HepG2 (cell line): ENCODE results near the gene ZBTB45. TPM values are rescaled to one million over a fixed set of nuclear protein-coding genes. Genes with fewer than 3 reads are reported as not detected.

ENCODE experiments used
- ATF5 ChIP-seq: sonication (generic); formaldehyde crosslinking; IDR thresholded peaks from 2 replicates; pipeline ENCODE4 v1.4.0; 2020; ENCODE audit warnings: mild to moderate bottlenecking, low read depth, missing genetic modification reagents
- CC2D1A ChIP-seq: sonication (generic); formaldehyde crosslinking; IDR thresholded peaks from 2 replicates; pipeline ENCODE4 v1.8.1; 2023; ENCODE audit warnings: mild to moderate bottlenecking, missing genetic modification reagents
- ELF3 ChIP-seq: IDR thresholded peaks from 2 replicates; pipeline ENCODE4 v1.6.1; 2016; ENCODE audit warnings: missing genetic modification reagents, missing compliant biosample characterization
- RELA ChIP-seq: sonication (generic); formaldehyde crosslinking; IDR thresholded peaks from 2 replicates; pipeline ENCODE4 v1.4.0; 2020; ENCODE audit warnings: missing genetic modification reagents
- RXRB ChIP-seq: IDR thresholded peaks from 2 replicates; pipeline ENCODE4 v1.6.1; 2016; ENCODE audit warnings: borderline replicate concordance, missing genetic modification reagents, missing compliant biosample characterization
- SOX13 ChIP-seq, 3 experiments: fragments of 450-650 bp in 1 of 3; sonication (generic) in 1 of 3; formaldehyde crosslinking in 1 of 3; IDR thresholded peaks in 2 of 3; conservative IDR thresholded peaks in 1 of 3; 2 replicates each; pipeline versions ENCODE4 v1.5.0 to v1.6.1; 2016 to 2020; ENCODE audit warnings: antibody characterized with exemption in 1 of 3, mild to moderate bottlenecking in 1 of 3, missing compliant biosample characterization in 1 of 3, missing genetic modification reagents in 1 of 3, moderate library complexity in 1 of 3
- SRSF1 ChIP-seq: fragments of 200-400 bp; formaldehyde crosslinking; optimal IDR thresholded peaks from 2 replicates; pipeline ENCODE3; 2017; ENCODE audit warnings: mild to moderate bottlenecking, low read depth, low read length, moderate library complexity
- TFDP2 ChIP-seq: sonication (generic); formaldehyde crosslinking; IDR thresholded peaks from 2 replicates; pipeline ENCODE4 v1.4.0; 2020; ENCODE audit warnings: missing genetic modification reagents
- TGIF2 ChIP-seq: IDR thresholded peaks from 2 replicates; pipeline ENCODE4 v1.6.1; 2016; ENCODE audit warnings: control low read depth, missing compliant biosample characterization
- ZNF7 ChIP-seq: IDR thresholded peaks from 2 replicates; pipeline ENCODE4 v1.6.1; 2016; ENCODE audit warnings: missing biosample characterization, missing genetic modification reagents
- polyA plus RNA-seq, 8 experiments: library from polyadenylated mRNA; depleted of rRNA in 3 of 8; stranded (reverse) in 7 of 8; unstranded in 1 of 8; fragments of >200 nt; fragmentation: Illumina TruSeq in 4 of 8; extraction: Trizol in 4 of 8; gene quantifications; 2 replicates each; pipeline versions ENCODE4 v1.2.1 to v1.2.3, GENCODE V29; 2011 to 2016; ENCODE audit warnings: low read depth in 4 of 8, missing spikeins in 1 of 8, mixed read lengths in 1 of 8; ENCODE audit not compliant: insufficient read depth in 1 of 8
- total RNA-seq, 5 experiments: library from RNA; depleted of rRNA; stranded (reverse); fragments of >200 nt; fragmentation: Illumina TruSeq; extraction: Trizol; gene quantifications; 2 replicates each; pipeline ENCODE4 v1.2.3, GENCODE V29; 2016; ENCODE audit warnings: low read depth in 1 of 5
- TF ChIP-seq, protein P1 (sequence below): sonication (generic); formaldehyde crosslinking; IDR thresholded peaks from 2 replicates; pipeline ENCODE4 v1.9.0; 2021; ENCODE audit warnings: missing genetic modification reagents, borderline replicate concordance
- TF ChIP-seq, protein P2 (sequence below): sonication (generic); formaldehyde crosslinking; IDR thresholded peaks from 2 replicates; pipeline ENCODE4 v1.4.0; 2020; ENCODE audit warnings: low read depth, missing genetic modification reagents
- TF ChIP-seq, protein P3 (sequence below): sonication (generic); formaldehyde crosslinking; IDR thresholded peaks from 2 replicates; pipeline ENCODE4 v1.8.0; 2022; ENCODE audit warnings: missing genetic modification reagents, low read depth, mild to moderate bottlenecking, borderline replicate concordance
- TF ChIP-seq, protein P4 (sequence below): sonication (generic); formaldehyde crosslinking; IDR thresholded peaks from 2 replicates; pipeline ENCODE4 v1.8.1; 2023; ENCODE audit warnings: mild to moderate bottlenecking, inconsistent platforms, moderate library complexity, missing genetic modification reagents, borderline replicate concordance

ZBTB45 gene
- total and polyA plus RNA-seq, 2 of the 13 experiments (the other 11 are each of a cell fraction or from before 2014, with no cell fraction given) = 3.0 to 3.7 TPM

DNA sequence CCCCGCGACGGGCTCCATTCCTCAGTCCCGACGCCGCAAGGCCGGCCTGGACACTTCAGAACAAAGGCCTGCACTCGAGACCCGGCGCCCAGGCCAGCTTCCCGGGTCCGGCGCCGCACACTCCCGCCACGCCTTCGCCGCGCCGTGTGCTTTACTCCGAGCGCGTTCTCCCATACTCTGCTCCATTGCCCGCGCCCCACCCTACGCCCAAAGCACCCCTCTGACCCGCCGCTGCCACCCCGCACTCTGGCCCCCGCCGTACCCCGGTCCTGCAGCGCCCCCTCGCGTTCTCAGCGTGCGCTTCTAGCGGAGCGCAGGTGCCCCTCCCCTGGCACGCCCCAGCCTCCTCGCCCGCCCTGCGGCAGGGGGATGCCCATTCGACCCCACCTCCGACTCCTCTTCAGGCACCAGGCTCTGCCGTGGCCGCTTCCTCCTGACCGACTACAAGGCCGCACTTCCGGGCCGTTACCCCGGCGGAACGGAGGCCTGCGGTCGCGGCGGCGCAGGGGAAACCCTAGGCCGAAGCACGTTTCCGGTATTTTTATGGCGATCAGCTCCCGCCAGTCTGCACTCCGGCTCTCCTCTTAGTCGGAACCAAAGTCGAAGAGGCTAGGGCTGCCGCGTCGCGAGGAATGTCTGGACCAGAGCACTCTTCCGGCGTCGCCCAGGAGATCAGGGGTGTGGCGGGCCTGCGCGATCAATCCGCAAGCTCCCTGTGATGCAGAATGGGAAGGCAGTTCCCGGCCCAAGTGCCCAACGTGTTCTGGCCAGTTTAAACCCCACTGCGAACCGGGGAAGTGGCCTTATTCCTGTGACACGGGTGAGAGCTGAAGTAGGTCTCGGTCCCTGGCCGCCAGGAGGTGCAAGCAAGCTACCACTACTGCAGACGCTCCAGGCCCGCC, at the start of gene ZBTB45 (continued):
- TF ChIP-seq, protein P1, sequence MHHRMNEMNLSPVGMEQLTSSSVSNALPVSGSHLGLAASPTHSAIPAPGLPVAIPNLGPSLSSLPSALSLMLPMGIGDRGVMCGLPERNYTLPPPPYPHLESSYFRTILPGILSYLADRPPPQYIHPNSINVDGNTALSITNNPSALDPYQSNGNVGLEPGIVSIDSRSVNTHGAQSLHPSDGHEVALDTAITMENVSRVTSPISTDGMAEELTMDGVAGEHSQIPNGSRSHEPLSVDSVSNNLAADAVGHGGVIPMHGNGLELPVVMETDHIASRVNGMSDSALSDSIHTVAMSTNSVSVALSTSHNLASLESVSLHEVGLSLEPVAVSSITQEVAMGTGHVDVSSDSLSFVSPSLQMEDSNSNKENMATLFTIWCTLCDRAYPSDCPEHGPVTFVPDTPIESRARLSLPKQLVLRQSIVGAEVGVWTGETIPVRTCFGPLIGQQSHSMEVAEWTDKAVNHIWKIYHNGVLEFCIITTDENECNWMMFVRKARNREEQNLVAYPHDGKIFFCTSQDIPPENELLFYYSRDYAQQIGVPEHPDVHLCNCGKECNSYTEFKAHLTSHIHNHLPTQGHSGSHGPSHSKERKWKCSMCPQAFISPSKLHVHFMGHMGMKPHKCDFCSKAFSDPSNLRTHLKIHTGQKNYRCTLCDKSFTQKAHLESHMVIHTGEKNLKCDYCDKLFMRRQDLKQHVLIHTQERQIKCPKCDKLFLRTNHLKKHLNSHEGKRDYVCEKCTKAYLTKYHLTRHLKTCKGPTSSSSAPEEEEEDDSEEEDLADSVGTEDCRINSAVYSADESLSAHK (CRISPR knock-in tag) = no peak
- TF ChIP-seq, protein P2, sequence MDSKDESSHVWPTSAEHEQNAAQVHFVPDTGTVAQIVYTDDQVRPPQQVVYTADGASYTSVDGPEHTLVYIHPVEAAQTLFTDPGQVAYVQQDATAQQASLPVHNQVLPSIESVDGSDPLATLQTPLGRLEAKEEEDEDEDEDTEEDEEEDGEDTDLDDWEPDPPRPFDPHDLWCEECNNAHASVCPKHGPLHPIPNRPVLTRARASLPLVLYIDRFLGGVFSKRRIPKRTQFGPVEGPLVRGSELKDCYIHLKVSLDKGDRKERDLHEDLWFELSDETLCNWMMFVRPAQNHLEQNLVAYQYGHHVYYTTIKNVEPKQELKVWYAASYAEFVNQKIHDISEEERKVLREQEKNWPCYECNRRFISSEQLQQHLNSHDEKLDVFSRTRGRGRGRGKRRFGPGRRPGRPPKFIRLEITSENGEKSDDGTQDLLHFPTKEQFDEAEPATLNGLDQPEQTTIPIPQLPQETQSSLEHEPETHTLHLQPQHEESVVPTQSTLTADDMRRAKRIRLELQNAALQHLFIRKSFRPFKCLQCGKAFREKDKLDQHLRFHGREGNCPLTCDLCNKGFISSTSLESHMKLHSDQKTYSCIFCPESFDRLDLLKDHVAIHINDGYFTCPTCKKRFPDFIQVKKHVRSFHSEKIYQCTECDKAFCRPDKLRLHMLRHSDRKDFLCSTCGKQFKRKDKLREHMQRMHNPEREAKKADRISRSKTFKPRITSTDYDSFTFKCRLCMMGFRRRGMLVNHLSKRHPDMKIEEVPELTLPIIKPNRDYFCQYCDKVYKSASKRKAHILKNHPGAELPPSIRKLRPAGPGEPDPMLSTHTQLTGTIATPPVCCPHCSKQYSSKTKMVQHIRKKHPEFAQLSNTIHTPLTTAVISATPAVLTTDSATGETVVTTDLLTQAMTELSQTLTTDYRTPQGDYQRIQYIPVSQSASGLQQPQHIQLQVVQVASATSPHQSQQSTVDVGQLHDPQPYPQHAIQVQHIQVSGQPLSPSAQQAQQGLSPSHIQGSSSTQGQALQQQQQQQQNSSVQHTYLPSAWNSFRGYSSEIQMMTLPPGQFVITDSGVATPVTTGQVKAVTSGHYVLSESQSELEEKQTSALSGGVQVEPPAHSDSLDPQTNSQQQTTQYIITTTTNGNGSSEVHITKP (CRISPR knock-in tag) = peak; percentile 61; the same call in 1 of the 2 replicates
- TF ChIP-seq RXRB (CRISPR knock-in tag) (peak; percentile 79), CC2D1A (CRISPR knock-in tag) (peak; percentile 83), ATF5 (CRISPR knock-in tag) (no peak), TGIF2 (no peak; the same call in none of the 2 replicates), ELF3 (CRISPR knock-in tag) (peak; percentile 95), SRSF1 (peak; percentile 32), ZNF7 (0 out of 2 replicates have a peak, but pooled peaks have one; percentile 16), RELA (peak; percentile 75; the same call in 1 of the 2 replicates), TFDP2 (CRISPR knock-in tag) (peak; percentile 92), SOX13 (IDR thresholded peaks at IDR 0.05) (no peak), SOX13 (CRISPR knock-in tag; conservative IDR thresholded peaks at IDR 0.05 in 1 of 2, IDR thresholded peaks at IDR 0.05 in 1 of 2) (peak in 1 of 2 experiments; percentile 68; a peak in 2 of 4 replicates)
- TF ChIP-seq, protein P3, sequence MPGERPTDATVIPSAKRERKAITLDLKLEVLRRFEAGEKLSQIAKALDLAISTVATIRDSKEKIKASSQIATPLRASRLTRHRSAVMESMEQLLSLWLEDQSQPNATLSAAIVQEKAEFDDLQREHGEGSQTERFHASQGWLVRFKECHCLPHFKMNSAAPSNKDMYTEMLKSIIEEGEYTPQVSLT (CRISPR knock-in tag) = no peak; the same call in 1 of the 2 replicates
- TF ChIP-seq, protein P4, sequence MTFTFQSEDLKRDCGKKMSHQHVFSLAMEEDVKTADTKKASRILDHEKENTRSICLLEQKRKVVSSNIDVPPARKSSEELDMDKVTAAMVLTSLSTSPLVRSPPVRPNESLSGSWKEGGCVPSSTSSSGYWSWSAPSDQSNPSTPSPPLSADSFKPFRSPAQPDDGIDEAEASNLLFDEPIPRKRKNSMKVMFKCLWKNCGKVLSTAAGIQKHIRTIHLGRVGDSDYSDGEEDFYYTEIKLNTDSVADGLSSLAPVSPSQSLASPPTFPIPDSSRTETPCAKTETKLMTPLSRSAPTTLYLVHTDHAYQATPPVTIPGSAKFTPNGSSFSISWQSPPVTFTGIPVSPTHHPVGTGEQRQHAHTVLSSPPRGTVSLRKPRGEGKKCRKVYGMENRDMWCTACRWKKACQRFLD (CRISPR knock-in tag) = peak; percentile 89
